PC-9 (cell line): ENCODE data around the gene RARB. TPM values are rescaled to one million over a fixed set of nuclear protein-coding genes. Genes with fewer than 3 reads are reported as not detected.

ENCODE experiments used
- BruUV-seq: library from RNA; stranded (reverse); fragments of 400-500 nt; replicated peaks from 2 replicates; lab custom pipeline; 2021; lab: Mats Ljungman, UMichigan
- CTCF ChIA-PET: fragments of 300-600 bp; sonication (Branson Sonifier 250); formaldehyde crosslinking; loops from one replicate; lab custom pipeline; 2022; ENCODE audit warnings: antibody characterized with exemption; lab: Charles Lee
- POLR2A ChIA-PET: fragments of 300-600 bp; sonication (Branson Sonifier 250); formaldehyde crosslinking; loops from one replicate; lab custom pipeline; 2022; ENCODE audit warnings: antibody characterized with exemption; ENCODE audit not compliant: unreplicated experiment; lab: Charles Lee
- DNase-seq, 2 experiments: peaks; one replicate each; pipeline versions ENCODE4 v3.0.0 to v3.0.0-alpha.2; 2015 to 2022; ENCODE audit warnings: mixed read lengths in 1 of 2
- H2AFZ ChIP-seq: fragments of 200-600 bp; sonication (generic); 2 replicates; pipeline ENCODE4 v1.8.1; 2017; ENCODE audit warnings: antibody characterized with exemption
- H3F3A ChIP-seq: fragments of 200-600 bp; sonication (generic); 2 replicates; pipeline ENCODE4 v1.8.1; 2017; ENCODE audit warnings: antibody characterized with exemption, mild to moderate bottlenecking, low read depth; ENCODE audit not compliant: insufficient read depth
- H3K27ac ChIP-seq: fragments of 200-600 bp; sonication (generic); 2 replicates; pipeline ENCODE4 v1.6.1; 2016; ENCODE audit warnings: mixed run types
- H3K27me3 ChIP-seq: fragments of 200-600 bp; sonication (generic); 2 replicates; pipeline ENCODE4 v1.6.1; 2016; ENCODE audit warnings: low read depth, mixed run types; ENCODE audit not compliant: insufficient read depth
- H3K36me3 ChIP-seq: fragments of 200-600 bp; sonication (generic); 2 replicates; pipeline ENCODE4 v1.6.1; 2016; ENCODE audit warnings: low read depth, mixed run types
- H3K4me1 ChIP-seq: fragments of 200-600 bp; sonication (generic); replicated peaks from 2 replicates; pipeline ENCODE4 v1.6.1; 2016; ENCODE audit warnings: mixed run types; ENCODE audit not compliant: insufficient read depth
- H3K4me2 ChIP-seq: fragments of 200-600 bp; sonication (generic); 2 replicates; pipeline ENCODE4 v1.6.1; 2017; ENCODE audit warnings: mixed run types
- H3K4me3 ChIP-seq: fragments of 200-600 bp; sonication (generic); 2 replicates; pipeline ENCODE4 v1.6.1; 2016; ENCODE audit warnings: mixed run types
- H3K79me2 ChIP-seq: fragments of 200-600 bp; sonication (generic); 2 replicates; pipeline ENCODE4 v1.6.1; 2017; ENCODE audit warnings: low read depth, mixed run types
- H3K9me2 ChIP-seq: fragments of 200-600 bp; sonication (generic); 2 replicates; pipeline ENCODE4 v1.8.1; 2017; ENCODE audit warnings: mild to moderate bottlenecking; ENCODE audit not compliant: insufficient read depth
- H3K9me3 ChIP-seq: fragments of 200-600 bp; sonication (generic); 2 replicates; pipeline ENCODE4 v1.8.1; 2016; ENCODE audit warnings: low read depth; ENCODE audit not compliant: insufficient read depth
- H4K20me1 ChIP-seq: fragments of 200-600 bp; sonication (generic); 2 replicates; pipeline ENCODE4 v1.8.1; 2017; ENCODE audit not compliant: insufficient read depth
- CTCF ChIP-seq: fragments of 200-600 bp; sonication (generic); conservative IDR thresholded peaks from 2 replicates; pipeline ENCODE4 v1.6.1; 2017; ENCODE audit warnings: mixed run types, antibody characterized with exemption, mild to moderate bottlenecking, moderate library complexity
- EZH2 ChIP-seq: fragments of 200-600 bp; sonication (generic); IDR thresholded peaks from 2 replicates; pipeline ENCODE4 v1.8.0; 2017; ENCODE audit warnings: antibody characterized with exemption, low read depth
- intact Hi-C: fragments of 100-400 bp; cut with micrococcal nuclease; formaldehyde crosslinking; loops from one replicate; pipeline ENCODE4 v1.10.0; 2022; ENCODE audit not compliant: unreplicated experiment
- total RNA-seq: library from RNA; stranded (reverse); gene quantifications from 2 replicates; pipeline ENCODE4 v1.2.3, GENCODE V29; 2021

The RARB gene
- total RNA-seq, 1 experiment from 2014 or later = 1.0 TPM

DNA sequence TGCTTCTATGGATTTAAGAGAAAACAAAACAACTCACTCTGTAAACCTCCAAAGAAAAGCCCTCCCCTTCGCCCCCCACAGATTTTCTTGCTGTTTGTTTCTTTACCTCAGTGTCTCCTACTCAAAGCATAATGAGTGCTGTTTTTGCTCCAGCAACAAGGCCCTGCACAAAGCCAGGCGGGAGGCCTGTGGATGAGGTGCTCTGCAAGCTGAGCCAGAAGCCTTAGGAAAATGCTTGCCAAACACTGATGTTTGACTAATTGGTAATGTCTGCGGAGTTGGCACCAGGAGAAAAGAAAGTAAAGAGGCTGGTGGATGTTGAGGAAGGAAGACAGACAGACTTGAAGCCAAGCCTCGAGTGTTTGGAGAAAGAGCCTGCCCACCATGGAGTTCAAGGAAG is 99.7 kb downstream of the RARB start:
- ChIA-PET POLR2A (no interaction called here), CTCF (interaction anchor here (0.6 kb wide), 1 partner anchor 24 kb away, joined by 4 read pairs; no protein-coding TSS in a partner anchor)
- BruUV-seq = no TSS peak
- no peak overlapping the region for H3K4me2 ChIP-seq
- H4K20me1 ChIP-seq = no peaks in the 10 kb centered on the region
- no peak for TF ChIP-seq CTCF
- no peak for TF ChIP-seq EZH2
- intact Hi-C loops = no loop called here
- H3K27me3 ChIP-seq = no peaks in the 10 kb centered on the region
- H3K27ac ChIP-seq = no peak overlapping the region
- no peaks in the 10 kb centered on the region for H3F3A ChIP-seq
- H2AFZ ChIP-seq = no peak overlapping the region
- no peak overlapping the region for H3K4me3 ChIP-seq
- H3K79me2 ChIP-seq = no peaks in the 10 kb centered on the region
- H3K36me3 ChIP-seq = no peaks in the 10 kb centered on the region
- DNase-seq = no peak
- H3K4me1 ChIP-seq = no peaks in the 10 kb centered on the region
- H3K9me3 ChIP-seq = peaks cover 8% of the 10 kb centered on the region; the same call in 1 of the 2 replicates
- no peaks in the 10 kb centered on the region for H3K9me2 ChIP-seq

DNA sequence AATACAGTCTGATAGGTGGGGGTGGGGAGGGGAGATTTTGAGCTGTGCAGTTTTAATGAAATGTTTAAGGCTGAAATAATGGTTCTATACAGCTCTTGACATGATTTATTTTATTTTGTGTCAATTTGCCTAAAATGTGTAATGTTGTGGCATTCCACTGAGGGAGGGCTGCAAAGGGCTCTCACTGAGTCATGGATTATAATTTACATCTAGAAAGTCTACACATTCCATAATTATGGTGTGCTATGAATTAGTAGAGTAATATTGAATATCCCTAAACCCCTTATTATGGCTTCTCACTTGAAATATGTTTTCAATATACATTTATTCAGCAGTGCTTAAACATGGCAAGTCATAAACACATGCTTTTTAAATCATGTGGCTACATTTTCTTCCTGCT is 103.9 kb downstream of the RARB start:
- Histone ChIP-seq H3F3A (no peaks in the 10 kb centered on the region), H3K4me3 (no peak overlapping the region), H3K9me3 (peaks cover 8% of the 10 kb centered on the region; the same call in 1 of the 2 replicates), H3K4me2 (no peak overlapping the region), H4K20me1 (no peaks in the 10 kb centered on the region), H3K4me1 (no peaks in the 10 kb centered on the region), H3K27ac (no peak overlapping the region), H3K79me2 (no peaks in the 10 kb centered on the region), H2AFZ (no peak overlapping the region), H3K36me3 (no peaks in the 10 kb centered on the region), H3K9me2 (no peaks in the 10 kb centered on the region), H3K27me3 (no peaks in the 10 kb centered on the region)
- BruUV-seq = no TSS peak
- no peak for TF ChIP-seq CTCF
- no peak for TF ChIP-seq EZH2
- intact Hi-C loops = no loop called here
- POLR2A ChIA-PET = interaction anchor here (0.7 kb wide), 2 partner anchors 249 to 891 kb away, joined by 3 to 16 read pairs; no protein-coding TSS in a partner anchor
- CTCF ChIA-PET = no interaction called here
- no peak for DNase-seq

DNA sequence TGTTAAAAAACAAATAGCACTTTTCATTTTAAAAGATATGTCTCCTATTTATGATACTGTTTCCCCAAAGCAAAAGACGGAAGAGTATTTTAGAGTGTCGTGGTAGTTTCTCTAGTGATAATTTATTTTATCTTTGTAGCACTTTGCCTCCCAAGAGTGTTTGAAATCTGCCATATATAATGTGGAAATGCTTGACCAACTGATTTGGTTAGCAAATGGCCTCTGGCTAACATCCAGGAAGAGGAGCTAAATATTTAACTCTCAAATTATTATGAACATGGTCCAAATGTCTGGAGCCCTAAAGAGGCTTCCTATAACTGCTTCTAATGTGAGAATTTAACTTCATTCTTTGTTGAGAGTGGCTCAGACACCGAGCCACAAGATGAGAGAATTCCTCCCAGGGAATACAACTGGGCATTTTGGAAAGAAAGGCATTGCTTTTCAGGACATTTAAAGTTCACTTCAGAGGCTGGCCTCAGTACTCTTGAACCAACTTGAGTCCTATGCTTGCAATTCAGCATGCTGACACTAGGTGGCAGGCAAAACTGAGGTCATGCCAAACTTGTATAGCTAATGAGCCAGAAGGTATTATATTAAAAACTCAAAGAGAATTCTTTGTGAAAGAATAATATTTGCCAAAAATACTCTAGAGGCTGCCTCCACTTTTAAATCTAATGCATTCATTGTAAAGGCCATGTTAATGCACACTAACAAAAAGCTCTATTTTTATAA is 104.5 kb downstream of the RARB start:
- TF ChIP-seq CTCF (peak; percentile 77), EZH2 (no peak)
- no TSS peak for BruUV-seq
- Histone ChIP-seq H3K27me3 (no peaks in the 10 kb centered on the region), H3F3A (no peaks in the 10 kb centered on the region), H2AFZ (no peak overlapping the region), H3K4me3 (no peak overlapping the region), H4K20me1 (no peaks in the 10 kb centered on the region), H3K36me3 (no peaks in the 10 kb centered on the region), H3K79me2 (no peaks in the 10 kb centered on the region), H3K27ac (no peak overlapping the region), H3K9me2 (no peaks in the 10 kb centered on the region), H3K4me2 (no peak overlapping the region), H3K9me3 (peaks cover 8% of the 10 kb centered on the region; the same call in 1 of the 2 replicates), H3K4me1 (no peaks in the 10 kb centered on the region)
- CTCF ChIA-PET = no interaction called here
- no peak for DNase-seq
- intact Hi-C loops = no loop called here
- POLR2A ChIA-PET = no interaction called here
